H1 (cell line): ENCODE results near the gene MSL3B.

Experiments used
- CTCF ChIA-PET: fragments of 300-600 bp; sonication (Branson Sonifier 250); formaldehyde crosslinking; loops from one replicate; lab custom pipeline; 2021; ENCODE audit not compliant: partially characterized antibody; lab: Charles Lee
- POLR2A ChIA-PET: fragments of 300-600 bp; sonication (Branson Sonifier 250); formaldehyde crosslinking; loops from one replicate; lab custom pipeline; 2021; ENCODE audit warnings: inconsistent platforms; ENCODE audit not compliant: partially characterized antibody; lab: Charles Lee
- DNase-seq, 2 experiments: peaks; one replicate each; pipeline versions ENCODE4 v3.0.0 to v3.0.0-alpha.2; 2010 to 2022; ENCODE audit warnings: low spot score in 2 of 2, low read depth in 1 of 2, mixed read lengths in 1 of 2
- FAIRE-seq: peaks from 2 replicates; lab custom pipeline; 2011; peaks lifted over from hg19 to GRCh38; lab: Jason Lieb, UNC
- H2AFZ ChIP-seq: 2 replicates; pipeline ENCODE4 v1.8.1; 2012; ENCODE audit warnings: low read length, inconsistent platforms
- H2AK5ac ChIP-seq: 2 replicates; pipeline ENCODE4 v1.6.1; 2013; ENCODE audit warnings: low read depth, low read length
- H2BK120ac ChIP-seq: replicated peaks from 2 replicates; pipeline ENCODE3; 2013; ENCODE audit warnings: low read depth, low read length, inconsistent platforms
- H2BK12ac ChIP-seq: 2 replicates; pipeline ENCODE4 v1.6.1; 2013; ENCODE audit warnings: low read depth, low read length
- H2BK15ac ChIP-seq: 2 replicates; pipeline ENCODE4 v1.6.1; 2013; ENCODE audit warnings: low read length
- H2BK20ac ChIP-seq: 2 replicates; pipeline ENCODE4 v1.6.1; 2013; ENCODE audit warnings: low read length
- H2BK5ac ChIP-seq: 2 replicates; pipeline ENCODE4 v1.6.1; 2013; ENCODE audit warnings: low read depth, low read length
- H3K14ac ChIP-seq: 2 replicates; pipeline ENCODE4 v1.6.1; 2013; ENCODE audit warnings: inconsistent platforms; ENCODE audit not compliant: insufficient read length
- H3K18ac ChIP-seq: 2 replicates; pipeline ENCODE4 v1.6.1; 2013; ENCODE audit warnings: low read length; ENCODE audit errors: extremely low read depth
- H3K23ac ChIP-seq: 2 replicates; pipeline ENCODE4 v1.6.1; 2013; ENCODE audit warnings: inconsistent platforms; ENCODE audit not compliant: insufficient read length
- H3K23me2 ChIP-seq: 2 replicates; pipeline ENCODE4 v1.6.1; 2013; ENCODE audit warnings: low read depth, low read length
- H3K27ac ChIP-seq: 2 replicates; pipeline ENCODE4 v1.6.1; 2011; ENCODE audit warnings: low read depth, low read length, inconsistent platforms
- H3K27me3 ChIP-seq, 4 experiments: replicated peaks in 1 of 4; 1 replicate in 1 of 4; 2 replicates in 3 of 4; pipeline versions ENCODE4 v1.6.1 to v1.8.1; 2011 to 2013; ENCODE audit warnings: low read length in 3 of 4, mild to moderate bottlenecking in 3 of 4, inconsistent platforms in 2 of 4, mixed read lengths in 2 of 4, moderate library complexity in 1 of 4; ENCODE audit not compliant: control insufficient read depth in 3 of 4, insufficient read depth in 3 of 4; ENCODE audit errors: extremely low read depth in 1 of 4
- H3K36me3 ChIP-seq, 4 experiments: 2 replicates each; pipeline versions ENCODE4 v1.6.1 to v1.8.1; 2011 to 2013; ENCODE audit warnings: mild to moderate bottlenecking in 4 of 4, low read length in 3 of 4, moderate library complexity in 2 of 4, control low read depth in 1 of 4, inconsistent platforms in 1 of 4; ENCODE audit not compliant: insufficient read depth in 4 of 4, control insufficient read depth in 2 of 4
- H3K4ac ChIP-seq: replicated peaks from 2 replicates; pipeline ENCODE3; 2013; ENCODE audit warnings: low read length, low read depth, mixed read lengths, inconsistent platforms; ENCODE audit not compliant: insufficient read length
- H3K4me1 ChIP-seq, 4 experiments: replicated peaks in 1 of 4; 1 replicate in 1 of 4; 2 replicates in 3 of 4; pipeline versions ENCODE4 v1.6.1 to v1.8.1; 2011 to 2013; ENCODE audit warnings: low read length in 3 of 4, inconsistent platforms in 2 of 4, mixed read lengths in 1 of 4; ENCODE audit not compliant: insufficient read depth in 4 of 4, control insufficient read depth in 3 of 4
- H3K4me2 ChIP-seq, 2 experiments: 2 replicates each; pipeline versions ENCODE4 v1.6.1 to v1.8.1; 2011 to 2013; ENCODE audit warnings: low read depth in 2 of 2, low read length in 2 of 2, control low read depth in 1 of 2, inconsistent platforms in 1 of 2, mild to moderate bottlenecking in 1 of 2; ENCODE audit not compliant: insufficient read depth in 1 of 2
- H3K4me3 ChIP-seq, 4 experiments: fragments of 200-600, 300-600 bp in 1 of 4; sonication (generic), shearing (Covaris generic), sonication (Bioruptor Twin) in 1 of 4; 2 replicates each; pipeline versions ENCODE4 v1.5.1 to v1.8.1; 2011 to 2016; ENCODE audit warnings: low read length in 4 of 4, low read depth in 3 of 4, control low read depth in 2 of 4, inconsistent platforms in 2 of 4, mild to moderate bottlenecking in 2 of 4, mixed read lengths in 1 of 4, moderate library complexity in 1 of 4; ENCODE audit not compliant: insufficient read depth in 2 of 4; ENCODE audit errors: extremely low read depth in 1 of 4
- H3K56ac ChIP-seq: replicated peaks from 2 replicates; pipeline ENCODE3; 2013; ENCODE audit warnings: low read depth, mild to moderate bottlenecking, mixed read lengths, low read length, inconsistent platforms; ENCODE audit not compliant: insufficient read length
- H3K79me1 ChIP-seq: 2 replicates; pipeline ENCODE4 v1.6.1; 2013; ENCODE audit warnings: low read depth, low read length, control low read depth
- H3K79me2 ChIP-seq, 2 experiments: 2 replicates each; pipeline versions ENCODE4 v1.6.1 to v1.8.1; 2012 to 2013; ENCODE audit warnings: low read length in 2 of 2, mild to moderate bottlenecking in 2 of 2, inconsistent platforms in 1 of 2; ENCODE audit not compliant: insufficient read depth in 2 of 2, control insufficient read depth in 1 of 2
- H3K9ac ChIP-seq, 4 experiments: replicated peaks in 1 of 4; 1 replicate in 1 of 4; 2 replicates in 3 of 4; pipeline versions ENCODE4 v1.6.1 to v1.8.1; 2011 to 2013; ENCODE audit warnings: low read depth in 3 of 4, low read length in 3 of 4, control low read depth in 2 of 4, mild to moderate bottlenecking in 2 of 4, moderate library complexity in 2 of 4, inconsistent platforms in 1 of 4; ENCODE audit errors: extremely low read depth in 1 of 4
- H3K9me3 ChIP-seq, 2 experiments: 2 replicates each; pipeline versions ENCODE4 v1.6.1 to v1.8.1; 2012 to 2013; ENCODE audit warnings: mild to moderate bottlenecking in 2 of 2, moderate library complexity in 2 of 2, control low read depth in 1 of 2, inconsistent platforms in 1 of 2, low read depth in 1 of 2, low read length in 1 of 2, mixed read lengths in 1 of 2; ENCODE audit not compliant: insufficient read depth in 2 of 2
- H4K20me1 ChIP-seq, 2 experiments: replicated peaks in 1 of 2; 2 replicates each; pipeline versions ENCODE3 to v1.8.1; 2011 to 2013; ENCODE audit warnings: inconsistent platforms in 2 of 2, low read length in 2 of 2, mild to moderate bottlenecking in 1 of 2; ENCODE audit not compliant: insufficient read depth in 2 of 2, control insufficient read depth in 1 of 2
- H4K5ac ChIP-seq: 2 replicates; pipeline ENCODE4 v1.6.1; 2013; ENCODE audit warnings: low read length, low read depth, mixed read lengths, inconsistent platforms; ENCODE audit not compliant: insufficient read length
- H4K8ac ChIP-seq: 2 replicates; pipeline ENCODE4 v1.8.0; 2013; ENCODE audit warnings: mild to moderate bottlenecking, moderate library complexity, low read length, inconsistent platforms; ENCODE audit not compliant: insufficient read depth; ENCODE audit errors: extremely low read depth
- H4K91ac ChIP-seq: replicated peaks from 2 replicates; pipeline ENCODE3; 2013; ENCODE audit warnings: low read length, mixed read lengths, inconsistent platforms; ENCODE audit not compliant: insufficient read length
- CBX5 ChIP-seq: fragments of 300-800, 300-1000 bp; sonication (generic); IDR thresholded peaks from 2 replicates; pipeline ENCODE4 v1.7.1; 2016; ENCODE audit warnings: antibody characterized with exemption, low read length, low read depth
- EP300 ChIP-seq, 2 experiments: IDR thresholded peaks; 1 replicate in 1 of 2; 2 replicates in 1 of 2; pipeline ENCODE4 v1.6.1; 2011 to 2012; ENCODE audit warnings: low read depth in 2 of 2, low read length in 2 of 2, mild to moderate bottlenecking in 2 of 2, borderline replicate concordance in 1 of 2, inconsistent platforms in 1 of 2, moderate library complexity in 1 of 2
- GABPA ChIP-seq: IDR thresholded peaks from 2 replicates; pipeline ENCODE4 v1.6.1; 2011; ENCODE audit warnings: mild to moderate bottlenecking, low read length, moderate library complexity, borderline replicate concordance; ENCODE audit not compliant: insufficient read depth
- JUN ChIP-seq: IDR thresholded peaks from 2 replicates; pipeline ENCODE4 v1.6.1; 2011; ENCODE audit warnings: low read depth, mild to moderate bottlenecking, improper control_type of control experiment, low read length
- WGBS, 2 experiments: shearing (Covaris generic) in 1 of 2; methylation state at CpG; one replicate each; pipeline versions ENCODE4 v1.1.6 to v1.1.7; 2013 to 2015; ENCODE audit warnings: low lambda C conversion rate in 2 of 2, mixed read lengths in 2 of 2, inconsistent platforms in 1 of 2, low coverage in 1 of 2, missing lambda C conversion rate in 1 of 2; ENCODE audit not compliant: insufficient replicate concordance in 2 of 2, insufficient coverage in 1 of 2, insufficient read length in 1 of 2; ENCODE audit errors: extremely low coverage in 1 of 2, missing lambda C conversion rate in 1 of 2; 5-methylcytosine and 5-hydroxymethylcytosine counted together

The MSL3B gene

GRCh38 chr2:233822781-233823730, 45.1 kb downstream of the MSL3B start:
- Histone ChIP-seq H2BK12ac (no peak overlapping the region), H3K23ac (no peak overlapping the region), H2BK20ac (no peak overlapping the region), H3K56ac (no peak overlapping the region), H4K8ac (no peak overlapping the region), H2BK15ac (no peak overlapping the region), H4K20me1 (no peaks in the 10 kb centered on the region), H3K4ac (no peak overlapping the region), H3K18ac (no peak overlapping the region), H3K14ac (no peak overlapping the region), H2AFZ (no peak overlapping the region), H2BK120ac (no peak overlapping the region), H3K23me2 (no peaks in the 10 kb centered on the region), H3K36me3 (no peaks in the 10 kb centered on the region), H3K9me3 (no peaks in the 10 kb centered on the region), H2AK5ac (no peak overlapping the region), H4K91ac (no peak overlapping the region), H3K79me1 (no peaks in the 10 kb centered on the region), H2BK5ac (no peak overlapping the region), H3K79me2 (no peaks in the 10 kb centered on the region), H4K5ac (no peak overlapping the region), H3K4me3 (no peak overlapping the region), H3K27me3 (no peaks in the 10 kb centered on the region), H3K4me2 (no peak overlapping the region)
- FAIRE-seq (no peak), DNase-seq (no peak)
- TF ChIP-seq CBX5 (no peak), JUN (no peak), EP300 (IDR thresholded peaks at IDR 0.05; ENCODE audit: borderline replicate concordance in 1 of 2, low read depth in 2 of 2, low read length in 2 of 2) (no peak), GABPA (no peak)
- TF ChIP-seq, all 59 proteins: peak for 0
- POLR2A ChIA-PET, result no interaction called here
- H3K9ac ChIP-seq, result no peak overlapping the region
- CTCF ChIA-PET, result interaction anchor here (1.1 to 2.0 kb wide), 3 partner anchors 43 to 375 kb away, joined by 3 to 6 read pairs (median 3); no protein-coding TSS in a partner anchor
- H3K27ac ChIP-seq, result no peak overlapping the region
- H3K4me1 ChIP-seq, result no peaks in the 10 kb centered on the region
- WGBS, 2 experiments, result 89% methylated on average over 23 of the region's 25 CpGs; no CpG with 5 or more reads in 1 of the 2 experiments
